WTC11 (cell line): Measurements from ENCODE around the gene CKAP2L. TPM values are rescaled to one million over a fixed set of nuclear protein-coding genes. Genes with fewer than 3 reads are reported as not detected.

Experiments
- ATAC-seq: fragments of 200-7000 bp; cut with Tn5 transposase; 2 replicates; pipeline ENCODE4 v1.10.0; 2021; ENCODE audit warnings: mild to moderate bottlenecking, moderate library complexity
- CTCF ChIA-PET: fragments of 300-600 bp; sonication (Branson Sonifier 250); formaldehyde crosslinking; loops from one replicate; lab custom pipeline; 2021; ENCODE audit warnings: antibody characterized with exemption; lab: Charles Lee
- POLR2A ChIA-PET: fragments of 350-600 bp; sonication (Branson Sonifier 250); formaldehyde crosslinking; loops from one replicate; lab custom pipeline; 2021; ENCODE audit warnings: antibody characterized with exemption; lab: Charles Lee
- DNase-seq: peaks from one replicate; pipeline ENCODE4 v3.0.0; 2021; ENCODE audit warnings: low spot score
- H3K27ac Mint-ChIP-seq: 2 replicates; pipeline ENCODE4 v1.8.0; 2021; ENCODE audit warnings: mixed read lengths
- H3K27me3 Mint-ChIP-seq: 2 replicates; pipeline ENCODE4 v1.8.0; 2021; ENCODE audit warnings: low read depth, mild to moderate bottlenecking, moderate library complexity, mixed read lengths
- H3K36me3 Mint-ChIP-seq: 2 replicates; pipeline ENCODE4 v1.8.0; 2021; ENCODE audit warnings: mixed read lengths
- H3K4me1 Mint-ChIP-seq: 2 replicates; pipeline ENCODE4 v1.8.0; 2022; ENCODE audit warnings: mixed read lengths
- H3K4me3 Mint-ChIP-seq: 2 replicates; pipeline ENCODE4 v1.8.0; 2021; ENCODE audit warnings: mild to moderate bottlenecking, moderate library complexity, mixed read lengths
- H3K9me3 Mint-ChIP-seq: 2 replicates; pipeline ENCODE4 v1.8.0; 2021; ENCODE audit warnings: mixed read lengths
- ATF1 ChIP-seq: sonication (generic); formaldehyde crosslinking; IDR thresholded peaks from 2 replicates; pipeline ENCODE4 v1.8.1; 2023; ENCODE audit warnings: mild to moderate bottlenecking, moderate library complexity, missing genetic modification reagents
- FOXP1 ChIP-seq: sonication (generic); formaldehyde crosslinking; IDR thresholded peaks from 2 replicates; pipeline ENCODE4 v1.8.0; 2022; ENCODE audit warnings: missing genetic modification reagents, mild to moderate bottlenecking, moderate library complexity, borderline replicate concordance
- FOXP4 ChIP-seq: sonication (generic); formaldehyde crosslinking; IDR thresholded peaks from 2 replicates; pipeline ENCODE4 v1.8.0; 2022; ENCODE audit warnings: mild to moderate bottlenecking, missing genetic modification reagents
- HMGXB4 ChIP-seq: sonication (generic); formaldehyde crosslinking; IDR thresholded peaks from 2 replicates; pipeline ENCODE4 v1.8.1; 2023; ENCODE audit warnings: mild to moderate bottlenecking, moderate library complexity, missing genetic modification reagents
- SMAD3 ChIP-seq: sonication (generic); formaldehyde crosslinking; IDR thresholded peaks from 2 replicates; pipeline ENCODE4 v1.8.0; 2022; ENCODE audit warnings: missing genetic modification reagents, mild to moderate bottlenecking, borderline replicate concordance
- SMAD4 ChIP-seq: sonication (generic); formaldehyde crosslinking; IDR thresholded peaks from 2 replicates; pipeline ENCODE4 v1.8.0; 2022; ENCODE audit warnings: mild to moderate bottlenecking, missing genetic modification reagents
- ZNF121 ChIP-seq: sonication (generic); formaldehyde crosslinking; IDR thresholded peaks from 2 replicates; pipeline ENCODE4 v1.8.0; 2023; ENCODE audit warnings: missing genetic modification reagents
- ZNF232 ChIP-seq: sonication (generic); formaldehyde crosslinking; IDR thresholded peaks from 2 replicates; pipeline ENCODE4 v1.8.0; 2022; ENCODE audit warnings: mild to moderate bottlenecking, missing genetic modification reagents
- ZNF281 ChIP-seq: sonication (generic); formaldehyde crosslinking; IDR thresholded peaks from 2 replicates; pipeline ENCODE4 v1.8.0; 2023; ENCODE audit warnings: mild to moderate bottlenecking, missing genetic modification reagents
- ZNF396 ChIP-seq: fragments of 250-450 bp; sonication (Bioruptor Pico); IDR thresholded peaks from 2 replicates; pipeline ENCODE4 v1.8.0; 2021; ENCODE audit warnings: mild to moderate bottlenecking, moderate library complexity, borderline replicate concordance
- ZNF416 ChIP-seq: fragments of 250-450 bp; sonication (Bioruptor Pico); IDR thresholded peaks from 2 replicates; pipeline ENCODE4 v1.9.0; 2021; ENCODE audit warnings: mild to moderate bottlenecking, inconsistent platforms
- ZNF423 ChIP-seq: fragments of 250-450 bp; sonication (Bioruptor Pico); IDR thresholded peaks from 2 replicates; pipeline ENCODE4 v2.1.2; 2022; ENCODE audit warnings: mild to moderate bottlenecking, moderate library complexity
- total RNA-seq: library from RNA; stranded (reverse); gene quantifications from 3 replicates; pipeline ENCODE4 v1.2.3, GENCODE V29; 2021
- TF ChIP-seq, protein P1 (sequence below): sonication (generic); formaldehyde crosslinking; IDR thresholded peaks from 2 replicates; pipeline ENCODE4 v1.8.0; 2023; ENCODE audit warnings: missing genetic modification reagents, mild to moderate bottlenecking, borderline replicate concordance
- TF ChIP-seq, protein P2 (sequence below): sonication (generic); formaldehyde crosslinking; IDR thresholded peaks from 2 replicates; pipeline ENCODE4 v1.8.1; 2022; ENCODE audit warnings: low read depth, missing genetic modification reagents, borderline replicate concordance
- TF ChIP-seq, protein P3 (sequence below): sonication (generic); formaldehyde crosslinking; IDR thresholded peaks from 2 replicates; pipeline ENCODE4 v1.8.0; 2022; ENCODE audit warnings: mild to moderate bottlenecking, missing genetic modification reagents

The CKAP2L gene
- total RNA-seq, 1 experiment from 2014 or later = 25.6 TPM

DNA sequence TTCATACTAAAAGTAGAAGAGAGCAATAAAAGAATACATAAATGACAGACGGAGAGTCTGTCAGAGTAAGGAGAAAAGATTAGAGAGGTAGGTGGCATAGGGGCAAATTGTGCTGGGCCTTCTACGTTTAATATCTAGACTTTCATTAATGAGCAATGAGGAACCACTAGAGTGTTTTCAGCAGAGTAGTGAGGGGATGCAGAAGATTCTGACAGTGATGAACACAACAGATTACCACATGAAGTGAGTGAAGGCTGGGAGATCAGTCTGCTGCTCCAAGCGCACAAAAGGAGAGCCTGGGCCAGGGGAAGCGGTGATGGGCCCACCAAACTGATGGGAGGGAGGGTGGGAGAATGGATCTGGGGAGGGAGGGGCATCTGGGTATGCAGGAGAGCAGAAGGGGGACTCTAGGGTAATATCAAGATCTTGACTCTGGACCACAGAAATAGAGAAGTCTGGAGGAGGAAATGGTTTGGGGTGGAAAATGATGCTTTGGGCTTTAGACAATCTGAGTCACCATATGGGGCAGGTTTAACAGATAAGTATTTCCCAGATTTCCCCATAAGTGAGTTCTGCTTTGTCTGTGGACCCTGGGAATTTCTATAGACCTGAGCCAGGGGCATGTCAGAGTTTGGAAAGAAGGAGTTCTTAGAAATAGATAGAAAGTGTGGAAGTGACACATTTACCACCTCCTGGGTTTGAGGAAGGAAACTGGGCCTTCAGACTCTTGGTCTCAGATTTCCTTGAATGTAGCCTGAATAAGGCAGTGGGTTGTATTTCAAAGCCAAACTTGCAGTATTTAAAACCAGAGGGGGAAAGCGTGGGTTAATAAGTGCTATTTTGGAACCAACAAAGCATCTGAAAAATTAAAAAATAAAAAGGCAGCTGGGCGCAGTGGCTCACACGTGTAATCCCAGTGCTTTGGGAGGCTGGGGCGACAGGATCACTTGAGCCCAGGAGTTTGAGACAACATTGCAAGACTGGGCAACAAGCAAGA, 34.9 kb upstream of the CKAP2L start:
- POLR2A ChIA-PET = no interaction called here
- Mint-ChIP-seq H3K27me3 (peaks cover 3% of the 10 kb centered on the region; the same call in 1 of the 2 replicates), H3K4me3 (no peak overlapping the region), H3K36me3 (peaks cover 5% of the 10 kb centered on the region; the same call in 1 of the 2 replicates), H3K9me3 (peaks cover 14% of the 10 kb centered on the region), H3K4me1 (peaks cover 40% of the 10 kb centered on the region), H3K27ac (no peak overlapping the region)
- ATAC-seq (no peak), DNase-seq (no peak)
- CTCF ChIA-PET = no interaction called here
- TF ChIP-seq ZNF281 (CRISPR knock-in tag) = no peak
- TF ChIP-seq ATF1 = no peak
- TF ChIP-seq, protein P1, sequence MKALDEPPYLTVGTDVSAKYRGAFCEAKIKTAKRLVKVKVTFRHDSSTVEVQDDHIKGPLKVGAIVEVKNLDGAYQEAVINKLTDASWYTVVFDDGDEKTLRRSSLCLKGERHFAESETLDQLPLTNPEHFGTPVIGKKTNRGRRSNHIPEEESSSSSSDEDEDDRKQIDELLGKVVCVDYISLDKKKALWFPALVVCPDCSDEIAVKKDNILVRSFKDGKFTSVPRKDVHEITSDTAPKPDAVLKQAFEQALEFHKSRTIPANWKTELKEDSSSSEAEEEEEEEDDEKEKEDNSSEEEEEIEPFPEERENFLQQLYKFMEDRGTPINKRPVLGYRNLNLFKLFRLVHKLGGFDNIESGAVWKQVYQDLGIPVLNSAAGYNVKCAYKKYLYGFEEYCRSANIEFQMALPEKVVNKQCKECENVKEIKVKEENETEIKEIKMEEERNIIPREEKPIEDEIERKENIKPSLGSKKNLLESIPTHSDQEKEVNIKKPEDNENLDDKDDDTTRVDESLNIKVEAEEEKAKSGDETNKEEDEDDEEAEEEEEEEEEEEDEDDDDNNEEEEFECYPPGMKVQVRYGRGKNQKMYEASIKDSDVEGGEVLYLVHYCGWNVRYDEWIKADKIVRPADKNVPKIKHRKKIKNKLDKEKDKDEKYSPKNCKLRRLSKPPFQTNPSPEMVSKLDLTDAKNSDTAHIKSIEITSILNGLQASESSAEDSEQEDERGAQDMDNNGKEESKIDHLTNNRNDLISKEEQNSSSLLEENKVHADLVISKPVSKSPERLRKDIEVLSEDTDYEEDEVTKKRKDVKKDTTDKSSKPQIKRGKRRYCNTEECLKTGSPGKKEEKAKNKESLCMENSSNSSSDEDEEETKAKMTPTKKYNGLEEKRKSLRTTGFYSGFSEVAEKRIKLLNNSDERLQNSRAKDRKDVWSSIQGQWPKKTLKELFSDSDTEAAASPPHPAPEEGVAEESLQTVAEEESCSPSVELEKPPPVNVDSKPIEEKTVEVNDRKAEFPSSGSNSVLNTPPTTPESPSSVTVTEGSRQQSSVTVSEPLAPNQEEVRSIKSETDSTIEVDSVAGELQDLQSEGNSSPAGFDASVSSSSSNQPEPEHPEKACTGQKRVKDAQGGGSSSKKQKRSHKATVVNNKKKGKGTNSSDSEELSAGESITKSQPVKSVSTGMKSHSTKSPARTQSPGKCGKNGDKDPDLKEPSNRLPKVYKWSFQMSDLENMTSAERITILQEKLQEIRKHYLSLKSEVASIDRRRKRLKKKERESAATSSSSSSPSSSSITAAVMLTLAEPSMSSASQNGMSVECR = no peak

- ChIA-PET CTCF (interaction anchor here (1.0 to 1.1 kb wide), 2 partner anchors 18 to 163 kb away, joined by 3 read pairs; no protein-coding TSS in a partner anchor), POLR2A (no interaction called here)
- ATAC-seq (no peak), DNase-seq (no peak)
- no peak for TF ChIP-seq ZNF396 (CRISPR knock-in tag)
- no peak for TF ChIP-seq ZNF121
- no peak for TF ChIP-seq ZNF232
- no peak for TF ChIP-seq SMAD4 (CRISPR knock-in tag)
- TF ChIP-seq FOXP4 (CRISPR knock-in tag) = no peak
- Mint-ChIP-seq H3K27me3 (peaks cover 3% of the 10 kb centered on the region; the same call in 1 of the 2 replicates), H3K9me3 (peaks cover 14% of the 10 kb centered on the region), H3K27ac (no peak overlapping the region), H3K4me1 (peaks cover 55% of the 10 kb centered on the region), H3K4me3 (no peak overlapping the region), H3K36me3 (peaks cover 5% of the 10 kb centered on the region; the same call in 1 of the 2 replicates)
Observed at GRCh38 chr2:112796486-112796885, 32.1 kb upstream of the CKAP2L start.

DNA sequence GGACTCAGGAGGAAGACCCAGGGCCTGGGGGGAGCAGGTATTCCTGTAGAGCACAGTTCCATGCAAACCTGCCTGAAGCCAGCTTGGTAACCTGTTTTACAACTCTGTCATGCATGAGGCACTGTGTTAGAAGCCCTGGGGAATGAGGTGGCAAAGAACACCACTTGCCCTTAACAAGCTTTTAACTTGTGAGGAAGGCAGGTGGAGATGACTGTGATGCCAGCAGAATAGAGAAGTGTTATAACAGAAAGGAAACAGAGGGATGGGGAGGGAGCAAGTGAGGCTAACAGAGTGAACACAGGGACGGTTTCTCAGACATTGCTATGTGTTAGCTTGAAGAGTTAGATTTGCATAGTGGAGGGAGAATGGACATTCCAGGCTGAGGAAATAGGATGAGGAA, 31.4 kb upstream of the CKAP2L start:
- H3K27ac Mint-ChIP-seq = peak overlapping the region; percentile 9; the same call in 1 of the 2 replicates
- peaks cover 14% of the 10 kb centered on the region for H3K9me3 Mint-ChIP-seq
- peaks cover 5% of the 10 kb centered on the region; the same call in 1 of the 2 replicates for H3K36me3 Mint-ChIP-seq
- DNase-seq (no peak), ATAC-seq (peak; percentile 74)
- H3K4me3 Mint-ChIP-seq = no peak overlapping the region
- POLR2A ChIA-PET = no interaction called here
- peaks cover 3% of the 10 kb centered on the region; the same call in 1 of the 2 replicates for H3K27me3 Mint-ChIP-seq
- CTCF ChIA-PET = interaction anchor here (1.0 to 1.1 kb wide), 2 partner anchors 19 to 164 kb away, joined by 3 read pairs; no protein-coding TSS in a partner anchor
- H3K4me1 Mint-ChIP-seq = peaks cover 57% of the 10 kb centered on the region
- TF ChIP-seq HMGXB4 (CRISPR knock-in tag) (no peak), ZNF416 (CRISPR knock-in tag) (no peak), SMAD3 (no peak), ZNF423 (no peak), FOXP1 (CRISPR knock-in tag) (no peak), ZNF121 (no peak)
- TF ChIP-seq, protein P2, sequence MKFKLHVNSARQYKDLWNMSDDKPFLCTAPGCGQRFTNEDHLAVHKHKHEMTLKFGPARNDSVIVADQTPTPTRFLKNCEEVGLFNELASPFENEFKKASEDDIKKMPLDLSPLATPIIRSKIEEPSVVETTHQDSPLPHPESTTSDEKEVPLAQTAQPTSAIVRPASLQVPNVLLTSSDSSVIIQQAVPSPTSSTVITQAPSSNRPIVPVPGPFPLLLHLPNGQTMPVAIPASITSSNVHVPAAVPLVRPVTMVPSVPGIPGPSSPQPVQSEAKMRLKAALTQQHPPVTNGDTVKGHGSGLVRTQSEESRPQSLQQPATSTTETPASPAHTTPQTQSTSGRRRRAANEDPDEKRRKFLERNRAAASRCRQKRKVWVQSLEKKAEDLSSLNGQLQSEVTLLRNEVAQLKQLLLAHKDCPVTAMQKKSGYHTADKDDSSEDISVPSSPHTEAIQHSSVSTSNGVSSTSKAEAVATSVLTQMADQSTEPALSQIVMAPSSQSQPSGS (CRISPR knock-in tag) = no peak
- TF ChIP-seq, protein P3, sequence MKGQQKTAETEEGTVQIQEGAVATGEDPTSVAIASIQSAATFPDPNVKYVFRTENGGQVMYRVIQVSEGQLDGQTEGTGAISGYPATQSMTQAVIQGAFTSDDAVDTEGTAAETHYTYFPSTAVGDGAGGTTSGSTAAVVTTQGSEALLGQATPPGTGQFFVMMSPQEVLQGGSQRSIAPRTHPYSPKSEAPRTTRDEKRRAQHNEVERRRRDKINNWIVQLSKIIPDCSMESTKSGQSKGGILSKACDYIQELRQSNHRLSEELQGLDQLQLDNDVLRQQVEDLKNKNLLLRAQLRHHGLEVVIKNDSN (CRISPR knock-in tag) = no peak
